Skeletal muscle satellite cell (primary cell): ENCODE measurements around the gene TNXB.
"Not testable (repeated sequence)": the region's sequence is repeated elsewhere in the genome, so short reads cannot be mapped to it uniquely, and the experiment has no call there.

Experiments
- H3K27me3 ChIP-seq: 2 replicates; pipeline ENCODE4 v1.7.0; 2013; ENCODE audit warnings: low read length; ENCODE audit not compliant: control insufficient read depth, insufficient read depth
- H3K36me3 ChIP-seq: 2 replicates; pipeline ENCODE4 v1.7.0; 2013; ENCODE audit warnings: mild to moderate bottlenecking, control low read depth, low read length; ENCODE audit not compliant: insufficient read depth
- H3K4me1 ChIP-seq: 2 replicates; pipeline ENCODE4 v1.7.0; 2013; ENCODE audit warnings: low read length; ENCODE audit not compliant: control insufficient read depth, insufficient read depth
- H3K4me2 ChIP-seq: 2 replicates; pipeline ENCODE4 v1.7.0; 2013; ENCODE audit warnings: mild to moderate bottlenecking, low read length
- H3K4me3 ChIP-seq: 2 replicates; pipeline ENCODE4 v1.7.0; 2013; ENCODE audit warnings: low read length
- H3K9ac ChIP-seq: 2 replicates; pipeline ENCODE4 v1.7.0; 2013; ENCODE audit warnings: mild to moderate bottlenecking, low read depth, low read length, moderate library complexity
- H3K9me3 ChIP-seq: replicated peaks from 2 replicates; pipeline ENCODE4 v1.7.0; 2013; ENCODE audit warnings: mild to moderate bottlenecking, control low read depth, low read length

Gene TNXB

GRCh38 chr6:32079566-32080290 is 29.4 kb downstream of the TNXB start:
- Histone ChIP-seq H3K9ac (no peak overlapping the region), H3K4me2 (no peak overlapping the region), H3K36me3 (no peaks in the 10 kb centered on the region), H3K4me3 (no peak overlapping the region), H3K9me3 (no peaks in the 10 kb centered on the region), H3K4me1 (peaks cover 54% of the 10 kb centered on the region), H3K27me3 (peaks cover 14% of the 10 kb centered on the region)

GRCh38 chr6:32076321-32076809 is 32.8 kb downstream of the TNXB start:
- no peaks in the 10 kb centered on the region for H3K9me3 ChIP-seq
- H3K27me3 ChIP-seq, result peaks cover 27% of the 10 kb centered on the region
- no peak overlapping the region for H3K9ac ChIP-seq
- peaks cover 31% of the 10 kb centered on the region for H3K4me1 ChIP-seq
- no peak overlapping the region for H3K4me2 ChIP-seq
- H3K36me3 ChIP-seq, result no peaks in the 10 kb centered on the region
- no peak overlapping the region for H3K4me3 ChIP-seq

- Histone ChIP-seq H3K9me3 (no peaks in the 10 kb centered on the region), H3K4me1 (peaks cover 25% of the 10 kb centered on the region), H3K4me2 (no peak overlapping the region), H3K36me3 (no peaks in the 10 kb centered on the region), H3K27me3 (peaks cover 32% of the 10 kb centered on the region), H3K9ac (no peak overlapping the region), H3K4me3 (no peak overlapping the region)
These were observed 33.4 kb downstream of the TNXB start for GRCh38 chr6:32075781-32076180.

GRCh38 chr6:32074996-32075532 is 34.1 kb downstream of the TNXB start:
- no peak overlapping the region for H3K9ac ChIP-seq
- H3K27me3 ChIP-seq, result peaks cover 39% of the 10 kb centered on the region
- no peaks in the 10 kb centered on the region for H3K36me3 ChIP-seq
- no peak overlapping the region for H3K4me3 ChIP-seq
- H3K4me2 ChIP-seq, result no peak overlapping the region
- H3K9me3 ChIP-seq, result no peaks in the 10 kb centered on the region
- peaks cover 20% of the 10 kb centered on the region for H3K4me1 ChIP-seq

GRCh38 chr6:32073613-32074012 is 35.5 kb downstream of the TNXB start:
- Histone ChIP-seq H3K4me2 (no peak overlapping the region), H3K4me3 (no peak overlapping the region), H3K27me3 (peaks cover 54% of the 10 kb centered on the region), H3K9ac (no peak overlapping the region), H3K4me1 (peaks cover 16% of the 10 kb centered on the region), H3K36me3 (no peaks in the 10 kb centered on the region), H3K9me3 (no peaks in the 10 kb centered on the region)

GRCh38 chr6:32073101-32073500 is 36.0 kb downstream of the TNXB start:
- no peak overlapping the region for H3K9ac ChIP-seq
- H3K9me3 ChIP-seq, result no peaks in the 10 kb centered on the region
- no peak overlapping the region for H3K4me3 ChIP-seq
- no peaks in the 10 kb centered on the region for H3K36me3 ChIP-seq
- no peak overlapping the region for H3K4me2 ChIP-seq
- peaks cover 16% of the 10 kb centered on the region for H3K4me1 ChIP-seq
- H3K27me3 ChIP-seq, result peaks cover 59% of the 10 kb centered on the region

- Histone ChIP-seq H3K4me2 (no peak overlapping the region), H3K9ac (no peak overlapping the region)
These were observed 38.2 kb downstream of the TNXB start for GRCh38 chr6:32070814-32071543.

GRCh38 chr6:32069878-32070515 is 39.1 kb downstream of the TNXB start:
- Histone ChIP-seq H3K36me3 (no peaks in the 10 kb centered on the region), H3K27me3 (peaks cover 70% of the 10 kb centered on the region), H3K9ac (no peak overlapping the region), H3K4me3 (no peak overlapping the region), H3K4me2 (no peak overlapping the region), H3K9me3 (no peaks in the 10 kb centered on the region), H3K4me1 (no peaks in the 10 kb centered on the region)

More at GRCh38 chr6:32070814-32071543, 38.2 kb downstream of the TNXB start:
- H3K36me3 ChIP-seq, result no peaks in the 10 kb centered on the region
- peaks cover 5% of the 10 kb centered on the region for H3K4me1 ChIP-seq
- H3K9me3 ChIP-seq, result no peaks in the 10 kb centered on the region
- no peak overlapping the region for H3K4me3 ChIP-seq
- peaks cover 65% of the 10 kb centered on the region for H3K27me3 ChIP-seq

- no peak overlapping the region for H3K4me3 ChIP-seq
- no peak overlapping the region for H3K4me2 ChIP-seq
- no peak overlapping the region for H3K9ac ChIP-seq
- no peaks in the 10 kb centered on the region for H3K4me1 ChIP-seq
- H3K27me3 ChIP-seq, result peaks cover 68% of the 10 kb centered on the region
- no peaks in the 10 kb centered on the region for H3K36me3 ChIP-seq
- no peaks in the 10 kb centered on the region for H3K9me3 ChIP-seq
These were observed 39.7 kb downstream of the TNXB start for GRCh38 chr6:32069460-32069859.

GRCh38 chr6:32068867-32069266 is 40.3 kb downstream of the TNXB start:
- H3K4me3 ChIP-seq, result no peak overlapping the region
- H3K9me3 ChIP-seq, result no peaks in the 10 kb centered on the region
- H3K36me3 ChIP-seq, result no peaks in the 10 kb centered on the region
- H3K9ac ChIP-seq, result no peak overlapping the region
- no peaks in the 10 kb centered on the region for H3K4me1 ChIP-seq
- H3K4me2 ChIP-seq, result no peak overlapping the region
- H3K27me3 ChIP-seq, result peaks cover 66% of the 10 kb centered on the region

GRCh38 chr6:32068315-32068714 is 40.8 kb downstream of the TNXB start:
- not testable (repeated sequence) for H3K9me3 ChIP-seq, H3K36me3 ChIP-seq, H3K4me3 ChIP-seq, H3K4me2 ChIP-seq, H3K9ac ChIP-seq, H3K4me1 ChIP-seq
- H3K27me3 ChIP-seq, result peaks cover 68% of the 10 kb centered on the region
